Astrocyte (in vitro differentiated cells and primary cell): ENCODE measurements around the gene C15orf61. TPM values are rescaled to one million over a fixed set of nuclear protein-coding genes. Genes with fewer than 3 reads are reported as not detected.

ENCODE experiments used
- DNase-seq: peaks from one replicate; pipeline ENCODE4 v3.0.0-alpha.2; 2010; ENCODE audit warnings: low read depth
- FAIRE-seq: peaks from 2 replicates; lab custom pipeline; 2011; peaks lifted over from hg19 to GRCh38; lab: Jason Lieb, UNC
- H2AFZ ChIP-seq: 2 replicates; pipeline ENCODE4 v1.6.0; 2012; ENCODE audit warnings: low read depth, low read length, inconsistent platforms
- H3K27ac ChIP-seq: 2 replicates; pipeline ENCODE4 v1.5.1; 2011; ENCODE audit warnings: low read depth, low read length, inconsistent platforms
- H3K27me3 ChIP-seq: 2 replicates; pipeline ENCODE4 v1.6.0; 2011; ENCODE audit warnings: low read length, inconsistent platforms; ENCODE audit not compliant: insufficient read depth
- H3K36me3 ChIP-seq: 2 replicates; pipeline ENCODE4 v1.5.1; 2011; ENCODE audit warnings: low read length, inconsistent platforms; ENCODE audit not compliant: insufficient read depth
- H3K4me1 ChIP-seq: 2 replicates; pipeline ENCODE4 v1.5.1; 2011; ENCODE audit warnings: low read length, inconsistent platforms; ENCODE audit not compliant: insufficient read depth
- H3K4me2 ChIP-seq: 2 replicates; pipeline ENCODE4 v1.6.0; 2012; ENCODE audit warnings: low read length, inconsistent platforms
- H3K4me3 ChIP-seq: 2 replicates; pipeline ENCODE4 v1.5.1; 2011; ENCODE audit warnings: low read depth, mild to moderate bottlenecking, low read length, inconsistent platforms; ENCODE audit not compliant: insufficient read depth
- H3K79me2 ChIP-seq: 2 replicates; pipeline ENCODE4 v1.6.0; 2012; ENCODE audit warnings: mild to moderate bottlenecking, low read length, inconsistent platforms; ENCODE audit not compliant: insufficient read depth
- H3K9ac ChIP-seq: 2 replicates; pipeline ENCODE4 v1.6.0; 2012; ENCODE audit warnings: mild to moderate bottlenecking, low read length, inconsistent platforms
- H3K9me3 ChIP-seq: 2 replicates; pipeline ENCODE4 v1.5.1; 2012; ENCODE audit warnings: low read depth, mild to moderate bottlenecking, low read length, inconsistent platforms; ENCODE audit not compliant: insufficient read depth
- H4K20me1 ChIP-seq: 2 replicates; pipeline ENCODE4 v1.6.0; 2012; ENCODE audit warnings: low read length, inconsistent platforms; ENCODE audit not compliant: insufficient read depth
- H3K27ac Mint-ChIP-seq: one replicate; pipeline ENCODE4 v1.8.0; 2021; ENCODE audit warnings: mild to moderate bottlenecking, mixed read lengths; ENCODE audit not compliant: unreplicated experiment
- H3K27me3 Mint-ChIP-seq: one replicate; pipeline ENCODE4 v1.8.0; 2021; ENCODE audit warnings: low read depth, mixed read lengths; ENCODE audit not compliant: unreplicated experiment
- H3K36me3 Mint-ChIP-seq: one replicate; pipeline ENCODE4 v1.8.0; 2021; ENCODE audit warnings: low read depth, mixed read lengths; ENCODE audit not compliant: unreplicated experiment
- H3K4me1 Mint-ChIP-seq: one replicate; pipeline ENCODE4 v1.8.0; 2021; ENCODE audit warnings: low read depth, mixed read lengths; ENCODE audit not compliant: unreplicated experiment
- H3K4me3 Mint-ChIP-seq: one replicate; pipeline ENCODE4 v1.8.0; 2021; ENCODE audit warnings: mild to moderate bottlenecking, moderate library complexity, mixed read lengths; ENCODE audit not compliant: unreplicated experiment
- H3K9me3 Mint-ChIP-seq: one replicate; pipeline ENCODE4 v1.8.0; 2021; ENCODE audit warnings: mild to moderate bottlenecking, mixed read lengths; ENCODE audit not compliant: unreplicated experiment
- CTCF ChIP-seq: IDR thresholded peaks from 2 replicates; pipeline ENCODE4 v1.5.1; 2011; ENCODE audit warnings: low read depth, mild to moderate bottlenecking, inconsistent platforms, low read length, moderate library complexity; ENCODE audit not compliant: insufficient read depth
- EZH2 ChIP-seq: IDR thresholded peaks from 2 replicates; pipeline ENCODE4 v1.6.1; 2012; ENCODE audit warnings: mild to moderate bottlenecking, low read length, inconsistent platforms; ENCODE audit not compliant: insufficient read depth
- total RNA-seq: library from RNA; stranded (reverse); gene quantifications from 2 replicates; pipeline ENCODE4 v1.2.1, GENCODE V29; 2021

C15orf61 gene
- total RNA-seq, 1 donor from 2014 or later = 4.7 TPM

GRCh38 chr15:67579164-67579563 is 58.2 kb downstream of the C15orf61 start:
- H3K9me3 ChIP-seq = no peaks in the 10 kb centered on the region
- Mint-ChIP-seq H3K36me3 (no peaks in the 10 kb centered on the region), H3K9me3 (no peaks in the 10 kb centered on the region), H3K27ac (no peak overlapping the region), H3K4me1 (peaks cover 8% of the 10 kb centered on the region), H3K4me3 (no peak overlapping the region), H3K27me3 (no peaks in the 10 kb centered on the region)
- TF ChIP-seq EZH2 = no peak
- no peak for TF ChIP-seq CTCF
- no peaks in the 10 kb centered on the region for H4K20me1 ChIP-seq
- FAIRE-seq (no peak), DNase-seq (no peak)
- H3K4me2 ChIP-seq = no peak overlapping the region
- H3K27me3 ChIP-seq = no peaks in the 10 kb centered on the region
- H3K9ac ChIP-seq = no peak overlapping the region
- H2AFZ ChIP-seq = no peak overlapping the region
- no peak overlapping the region for H3K4me3 ChIP-seq
- H3K4me1 ChIP-seq = no peaks in the 10 kb centered on the region
- no peaks in the 10 kb centered on the region for H3K79me2 ChIP-seq
- H3K27ac ChIP-seq = no peak overlapping the region
- H3K36me3 ChIP-seq = no peaks in the 10 kb centered on the region

Other genes with a start within 250 kb of the C15orf61 start
- gene MAP2K5, start 21.6 kb downstream of the C15orf61 start, total RNA-seq = 11.6 and 14.3 TPM in 2 replicates